Measurements from ENCODE around the gene CDK19.
A peak's percentile ranks its signal among the peaks of the same experiment; 100 is the strongest.
"Not testable (repeated sequence)": the region's sequence is repeated elsewhere in the genome, so short reads cannot be mapped to it uniquely, and the experiment has no call there.

Gene CDK19

DNA sequence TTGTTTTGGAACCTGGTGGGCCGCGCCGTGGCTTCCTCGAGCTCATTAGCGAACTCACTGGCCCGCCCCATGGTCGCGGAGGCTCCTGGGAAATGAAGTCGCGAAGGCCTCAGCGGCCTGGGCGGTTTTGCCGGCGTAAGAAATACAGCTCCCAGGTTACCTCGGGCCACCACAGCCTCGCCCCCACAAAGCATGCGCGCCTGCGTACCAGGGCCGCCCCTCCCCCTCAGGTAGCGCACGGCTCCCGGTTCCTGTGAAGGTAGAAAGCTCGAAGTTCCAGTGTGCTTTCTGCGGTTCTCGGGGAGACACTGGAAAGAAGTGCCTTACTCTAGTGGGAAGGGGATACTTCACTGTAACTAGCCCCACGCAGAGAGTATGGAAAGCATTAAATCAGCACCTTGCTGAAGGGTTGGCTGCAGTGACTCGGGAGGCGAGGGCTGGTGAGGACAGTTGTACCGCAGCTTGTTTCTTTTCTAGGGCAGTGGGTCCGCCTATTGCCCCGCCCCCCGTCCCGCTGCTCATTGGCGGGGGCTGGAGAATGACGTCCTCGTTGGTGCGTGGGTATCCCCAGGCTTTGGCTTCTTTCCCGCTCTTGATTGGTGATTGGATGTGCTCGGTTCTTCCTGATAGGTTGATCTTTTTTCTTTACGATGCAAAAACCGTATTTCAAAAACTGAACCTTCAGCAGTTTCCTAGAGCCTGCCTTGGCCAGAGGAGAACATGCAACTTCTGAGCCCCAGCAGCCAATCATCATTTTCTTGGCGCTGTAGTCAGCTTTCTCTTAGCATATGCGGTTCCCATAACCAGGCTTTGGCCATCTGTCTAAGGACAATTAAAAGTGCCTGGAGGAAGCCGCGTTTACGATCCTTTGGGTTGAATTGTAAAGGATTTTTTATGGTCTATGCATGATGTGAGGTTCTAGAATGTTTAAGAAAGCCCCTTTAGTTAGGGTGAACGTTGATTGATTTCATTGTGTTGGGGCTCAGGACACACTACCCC lies at the start of gene CDK19:
Gene CDK19, minus strand, starts transcription at position 59 of the 999 bp plus-strand sequence. CDS start 333 bp downstream, outside the sequence.
- DNase-seq (ENCODE audit: low spot score) = peak; percentile 100

DNA sequence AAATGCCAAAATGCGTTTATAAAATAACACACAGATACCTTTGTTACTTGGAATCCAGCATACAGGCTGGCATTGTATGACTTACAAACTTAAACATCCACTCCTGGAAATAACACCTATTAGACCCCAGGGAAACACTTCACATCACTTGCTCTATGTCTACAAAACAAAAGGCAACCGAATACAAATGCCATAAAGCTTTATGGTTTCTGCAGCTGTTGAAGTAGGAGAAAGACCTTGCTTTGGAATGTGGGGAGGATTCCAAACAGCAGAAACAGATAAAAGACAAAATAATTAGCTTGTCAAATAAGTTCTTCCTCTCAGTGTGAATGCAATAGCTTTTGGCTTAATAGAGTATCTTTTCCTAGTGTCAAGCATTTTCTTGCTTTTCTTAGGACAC lies 49.6 kb upstream of the CDK19 start:
- DNase-seq (ENCODE audit: low spot score) = no peak

DNA sequence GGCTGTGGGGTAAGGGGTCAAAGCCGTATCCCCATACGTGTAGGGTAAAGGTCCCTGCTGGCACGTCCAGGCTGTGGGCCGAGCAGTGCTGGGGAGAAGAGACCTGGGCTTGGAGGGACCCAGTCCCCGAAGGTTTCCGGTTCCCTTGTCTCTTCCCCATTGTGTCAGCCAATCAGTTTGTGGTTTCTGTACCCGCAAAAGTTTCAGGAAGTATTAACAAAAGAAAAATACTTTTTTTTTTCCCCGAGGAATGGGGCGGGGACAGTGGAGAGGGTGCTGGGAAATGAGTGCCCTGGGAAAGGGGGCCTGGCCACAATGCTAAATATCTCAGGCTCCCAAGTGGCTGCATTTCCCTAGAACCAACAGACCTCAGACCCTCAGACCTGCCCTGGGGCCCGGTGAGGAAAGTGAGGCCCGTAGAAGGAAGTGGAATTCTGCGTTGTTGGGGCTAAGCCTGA lies 44.1 kb upstream of the CDK19 start:
- no peak for DNase-seq (ENCODE audit: low spot score)

DNA sequence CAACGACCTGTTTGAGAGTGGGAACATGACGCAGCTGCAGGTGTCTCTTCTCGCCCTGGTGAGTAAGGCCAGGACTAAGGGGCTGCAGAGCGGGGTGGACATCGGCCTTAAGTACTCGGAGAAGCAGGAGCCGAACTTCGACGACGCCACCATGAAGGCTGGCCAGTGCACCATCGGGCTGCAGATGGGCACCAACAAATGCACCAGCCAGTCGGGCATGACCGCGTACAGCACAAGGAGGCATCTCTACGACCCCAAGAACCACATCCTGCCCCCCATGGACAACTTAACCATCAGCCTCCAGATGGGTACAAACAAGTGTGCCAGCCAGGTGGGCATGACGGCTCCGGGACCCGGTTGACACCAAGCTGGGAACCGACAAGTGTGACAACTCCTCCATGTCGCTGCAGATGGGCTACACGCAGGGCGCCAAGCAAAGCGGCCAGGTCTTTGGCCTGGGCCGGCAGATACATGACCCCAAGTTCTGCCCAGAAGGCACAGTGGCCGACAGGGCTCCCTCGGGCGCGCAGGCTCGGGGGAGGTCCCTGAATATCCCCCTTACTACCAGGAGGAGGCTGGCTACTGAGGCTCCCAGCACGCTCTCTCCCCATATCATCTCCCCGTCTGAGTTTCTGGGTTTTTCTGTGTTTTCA lies 43.4 kb upstream of the CDK19 start:
- DNase-seq (ENCODE audit: low spot score) = no peak

DNA sequence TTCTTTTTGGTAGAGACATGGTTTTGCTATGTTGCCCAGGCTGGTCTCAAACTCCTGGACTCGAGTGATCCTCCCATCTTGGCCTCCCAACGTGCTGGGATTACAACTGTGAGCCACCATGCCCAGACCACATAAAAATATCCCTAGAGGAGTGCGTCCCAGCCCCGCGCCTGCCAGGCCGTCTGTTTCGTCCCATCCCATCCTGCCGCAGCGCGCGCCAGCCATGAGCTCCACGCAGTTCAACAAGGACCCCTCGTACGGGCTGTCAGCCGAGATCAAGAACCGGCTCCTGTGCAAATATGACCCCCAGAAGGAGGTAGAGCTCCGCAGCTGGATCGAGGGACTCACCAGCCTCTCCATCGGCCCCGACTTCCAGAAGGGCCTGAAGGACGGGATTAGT lies 42.7 kb upstream of the CDK19 start:
- no peak for DNase-seq (ENCODE audit: low spot score)

DNA sequence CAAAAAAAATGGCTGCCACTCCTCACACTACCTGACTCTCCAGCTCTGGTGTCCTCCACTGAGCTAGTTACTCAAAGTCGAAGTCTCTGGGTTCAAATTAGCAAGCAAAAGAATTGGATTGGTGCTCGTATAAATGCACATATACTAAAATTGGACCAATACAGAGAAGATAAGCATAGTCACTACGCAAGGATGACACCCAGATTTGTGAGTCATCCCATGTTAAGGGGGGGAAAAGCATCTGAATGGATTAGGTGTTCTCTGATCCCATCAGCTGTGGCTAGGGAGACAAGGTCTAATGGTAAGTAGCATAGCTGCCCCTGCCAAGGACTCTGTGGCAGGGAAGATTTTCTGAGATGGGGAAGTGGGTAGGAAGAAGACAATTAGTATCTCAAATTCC lies 41.0 kb upstream of the CDK19 start:
- no peak for DNase-seq (ENCODE audit: low spot score)

DNA sequence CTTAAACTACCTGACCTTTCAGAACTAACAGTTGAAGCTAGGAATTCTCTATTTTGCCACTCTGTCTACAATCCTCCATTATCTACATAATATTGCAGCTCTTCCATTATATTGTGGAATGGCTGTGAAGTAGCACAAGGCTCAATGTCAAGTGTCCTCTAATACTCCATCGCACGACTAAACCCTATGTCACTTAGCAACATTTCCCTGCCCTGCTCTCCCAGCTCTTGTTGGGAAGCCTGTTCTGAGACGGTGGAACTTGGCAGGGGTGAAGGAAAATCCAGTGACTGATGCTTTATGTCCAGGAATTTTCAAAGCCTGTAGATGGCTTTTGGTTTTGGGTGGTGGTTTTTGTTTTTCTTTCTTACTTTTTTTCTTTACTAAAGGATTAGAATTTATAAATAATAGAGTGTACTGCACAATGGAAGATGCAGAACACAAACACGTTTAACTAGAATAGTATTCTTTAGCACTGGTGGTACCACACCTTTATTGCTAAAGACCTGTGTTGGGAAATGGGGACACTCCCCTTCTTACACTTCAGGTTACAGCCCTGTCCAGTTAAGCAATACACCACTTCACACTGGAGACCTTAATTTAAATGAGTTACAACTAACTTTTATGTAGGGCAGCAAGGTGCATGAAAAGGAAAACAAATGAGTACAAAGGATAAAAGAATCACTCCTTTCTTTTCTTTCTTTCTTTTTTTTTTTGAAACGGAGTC lies 38.6 kb upstream of the CDK19 start:
- DNase-seq (ENCODE audit: low spot score) = no peak

DNA sequence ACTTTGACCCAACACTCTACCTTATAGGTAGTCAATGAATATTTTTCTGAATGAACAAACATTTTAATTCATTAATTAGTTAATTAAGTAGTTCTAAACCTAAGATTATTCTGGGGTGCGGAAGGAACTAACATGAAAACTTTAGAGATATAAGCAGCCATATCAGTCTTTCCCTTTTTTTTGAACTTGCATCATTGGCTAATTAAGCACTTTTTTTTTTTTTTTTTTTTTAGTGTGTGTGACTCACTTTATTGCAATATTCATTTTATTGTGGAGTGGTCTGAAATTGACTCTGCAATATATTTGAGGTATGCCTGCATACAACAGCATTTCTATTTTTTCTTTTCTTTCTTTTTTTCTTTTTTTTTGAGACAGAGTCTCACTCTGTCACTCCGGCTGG lies 37.5 kb upstream of the CDK19 start:
- no peak for DNase-seq (ENCODE audit: low spot score)

DNA sequence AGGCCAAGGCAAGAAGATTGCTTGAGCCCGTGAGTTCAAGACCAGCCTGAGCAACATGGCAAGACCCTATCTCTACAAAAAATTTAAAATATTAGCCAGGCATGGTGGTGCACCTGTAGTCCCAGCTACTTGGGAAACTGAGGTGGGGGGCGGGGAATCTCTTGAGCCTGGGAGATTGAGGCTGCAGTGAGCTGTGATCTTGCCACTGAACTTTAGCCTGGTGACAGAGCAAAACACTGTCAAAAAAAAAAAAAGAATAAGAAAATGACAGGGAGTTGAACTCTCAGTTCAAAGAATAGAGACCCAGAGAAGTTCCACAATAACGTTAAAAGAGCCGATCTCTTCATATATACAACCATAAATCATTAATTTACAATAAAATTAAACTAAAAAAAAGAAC lies 34.5 kb upstream of the CDK19 start:
- no peak for DNase-seq (ENCODE audit: low spot score)

DNA sequence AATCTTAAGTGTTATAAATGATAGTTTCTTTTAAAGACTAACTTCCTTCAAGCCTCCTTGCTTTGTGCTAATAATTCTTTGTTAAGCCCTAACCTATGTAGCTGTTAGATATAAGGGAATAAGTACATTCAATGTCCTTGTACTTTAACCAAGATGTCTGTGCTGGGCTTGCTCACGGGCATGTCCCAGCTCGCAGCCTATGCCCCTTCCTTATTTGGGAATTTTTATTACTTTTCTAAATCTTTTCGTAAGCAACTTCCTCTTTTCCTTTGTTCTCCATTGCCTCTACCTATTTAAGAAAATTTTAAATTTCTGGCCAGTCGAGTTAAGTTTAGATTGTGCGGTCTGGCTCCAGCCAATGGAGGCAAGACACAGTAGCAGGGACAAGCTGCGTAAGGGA lies 26.0 kb upstream of the CDK19 start:
- DNase-seq (ENCODE audit: low spot score) = no peak

DNA sequence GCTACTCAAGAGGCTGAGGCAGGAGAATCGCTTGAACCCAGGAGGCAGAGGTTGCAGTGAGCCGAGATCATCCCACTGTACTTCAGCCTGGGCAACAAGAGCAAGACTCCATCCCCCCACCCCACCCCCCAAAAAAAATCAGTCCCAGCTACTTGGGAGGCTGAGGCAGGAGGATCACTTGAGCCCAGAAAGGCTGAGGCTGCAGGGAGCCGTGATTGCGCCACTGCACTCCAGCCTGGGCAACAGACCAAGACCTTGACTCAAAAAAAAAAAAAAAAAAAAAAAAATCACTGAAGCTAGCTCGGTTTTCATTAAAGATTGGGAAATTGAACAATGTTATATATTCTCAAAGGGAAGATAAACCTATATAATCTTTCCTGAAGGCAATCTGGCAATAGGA lies 20.5 kb upstream of the CDK19 start:
- not testable (repeated sequence) for DNase-seq (ENCODE audit: low spot score)

DNA sequence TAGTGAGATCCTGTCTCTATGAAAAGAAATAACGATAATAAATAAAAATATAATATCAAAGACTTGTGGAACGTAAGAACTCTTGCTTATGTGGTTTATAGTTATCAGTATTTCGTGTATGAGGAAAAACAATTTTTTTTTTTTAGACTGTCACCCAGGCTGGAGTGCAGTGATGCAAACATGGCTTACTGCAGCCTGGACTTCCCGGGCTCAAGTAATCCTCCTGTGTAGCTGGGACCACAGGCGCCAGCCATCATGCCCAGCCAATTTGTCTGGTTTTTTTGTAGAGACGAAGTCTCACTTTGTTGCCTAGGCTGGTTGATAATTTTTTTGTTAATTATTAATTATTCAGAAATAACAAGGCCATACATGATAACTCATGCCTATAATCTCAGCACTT lies 18.6 kb upstream of the CDK19 start:
- no peak for DNase-seq (ENCODE audit: low spot score)

DNA sequence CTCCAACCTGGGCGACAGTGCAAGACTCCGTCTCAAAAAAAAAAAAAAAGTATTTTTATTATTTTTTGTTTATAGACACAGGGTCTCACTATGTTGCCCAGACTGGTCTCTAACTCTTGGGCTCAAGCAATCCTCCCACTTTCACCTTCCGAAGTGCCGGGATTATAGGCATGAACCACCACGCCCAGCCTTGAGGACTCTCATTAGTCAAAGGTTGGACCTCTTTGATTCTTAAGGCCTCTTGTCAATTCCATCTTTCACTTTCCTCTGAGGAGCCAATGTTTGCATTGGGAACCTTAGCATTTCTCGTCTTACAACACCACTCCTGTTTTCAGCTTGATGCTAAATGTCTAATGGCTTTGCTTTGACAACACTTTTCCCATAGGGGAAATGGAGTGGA lies 16.1 kb upstream of the CDK19 start:
- DNase-seq (ENCODE audit: low spot score) = no peak

DNA sequence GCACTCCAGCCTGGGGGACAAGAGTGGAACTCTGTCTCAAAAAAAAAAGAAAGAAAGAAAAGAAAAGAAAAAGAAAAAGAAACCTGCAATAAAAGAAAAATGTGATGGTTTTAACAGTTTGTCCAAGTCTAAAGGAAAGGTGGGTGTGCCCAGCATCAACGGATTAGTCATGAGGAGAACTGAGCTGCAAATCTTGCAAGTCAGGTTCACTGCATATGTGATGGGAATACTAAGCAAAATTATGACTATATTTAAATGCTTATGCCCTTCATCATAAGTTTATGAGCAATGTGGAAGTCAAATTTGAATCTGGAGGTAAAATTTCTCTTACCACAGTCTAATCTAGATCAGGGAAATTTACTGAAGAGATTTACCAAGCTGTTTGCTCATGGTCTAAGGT lies 13.1 kb upstream of the CDK19 start:
- DNase-seq (ENCODE audit: low spot score) = peak; percentile 7

DNA sequence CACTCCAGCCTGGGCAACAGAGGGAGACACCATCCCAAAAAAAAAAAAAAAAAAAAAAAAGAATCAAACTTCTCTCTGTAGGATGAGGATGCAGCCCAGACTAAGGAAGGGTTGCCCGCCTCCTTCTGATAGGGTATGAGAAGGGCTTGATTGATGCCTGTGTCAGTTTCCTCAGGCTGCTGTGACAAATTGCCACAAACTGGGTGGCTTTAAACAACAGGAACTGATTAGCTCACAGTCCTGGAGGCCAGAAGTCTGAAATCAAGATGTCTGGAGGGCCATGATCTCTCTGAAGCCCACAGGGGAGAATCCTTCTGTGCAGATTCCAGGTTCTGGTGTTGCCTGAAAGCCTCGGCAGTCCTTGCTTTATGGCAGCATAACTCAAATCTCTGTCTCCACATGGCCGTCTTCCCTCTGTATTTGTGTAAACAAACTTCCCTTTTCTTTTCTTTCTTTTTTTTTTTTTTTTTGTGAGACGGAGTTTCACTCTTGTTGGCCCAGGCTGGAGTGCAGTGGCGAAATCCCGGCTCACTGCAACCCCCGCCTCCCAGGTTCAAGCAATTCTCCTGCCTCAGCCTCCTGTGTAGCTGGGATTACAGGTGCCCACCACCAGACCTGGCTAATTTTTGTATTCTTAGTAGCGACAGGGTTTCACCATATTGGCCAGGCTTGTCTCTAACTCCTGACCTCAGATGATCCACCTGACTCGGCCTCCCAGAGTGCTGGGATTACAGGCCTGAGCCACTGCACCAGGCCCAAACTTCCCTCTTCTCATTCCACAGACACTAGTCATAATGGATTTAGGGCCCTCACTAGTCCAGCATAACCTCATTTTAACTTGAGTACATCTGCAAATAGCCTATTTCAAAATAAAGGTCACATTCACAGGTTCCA lies 11.2 kb upstream of the CDK19 start:
- peak; percentile 31 for DNase-seq (ENCODE audit: low spot score)

DNA sequence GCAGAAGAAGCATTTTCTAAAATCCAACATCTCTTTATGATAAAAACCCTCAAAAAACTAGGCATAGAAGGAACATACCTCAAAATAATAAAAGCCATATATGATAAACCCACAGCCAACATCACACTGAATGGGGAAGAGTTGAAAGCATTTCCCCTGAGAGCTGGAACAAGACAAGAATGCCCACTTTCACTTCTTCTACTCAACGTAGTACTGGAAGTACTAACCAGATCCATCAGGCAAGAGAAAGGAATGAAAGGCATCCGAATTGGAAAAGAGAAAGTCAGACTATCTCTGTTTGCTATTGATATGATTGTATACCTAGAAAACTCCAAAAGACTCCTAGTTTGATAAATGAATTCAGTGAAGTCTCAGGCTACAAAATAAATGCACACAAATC lies 7.9 kb upstream of the CDK19 start:
- no peak for DNase-seq (ENCODE audit: low spot score)

DNA sequence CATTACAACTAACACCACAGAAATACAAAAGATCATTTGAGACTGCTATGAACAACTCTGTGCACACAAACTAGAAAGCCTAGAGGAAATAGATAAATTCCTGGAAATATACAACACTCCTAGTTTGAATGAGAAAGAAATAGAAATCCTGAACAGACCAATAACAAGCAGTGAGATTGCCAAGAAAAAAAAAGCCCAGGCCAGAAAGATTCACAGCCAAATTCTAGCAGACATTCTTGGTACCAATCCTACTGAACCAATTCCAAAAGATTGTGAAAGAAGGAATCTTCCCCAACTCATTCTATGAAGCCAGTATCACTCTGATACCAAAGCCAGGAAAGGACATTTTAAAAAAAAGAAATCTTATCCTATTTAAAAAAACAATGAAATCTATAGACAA lies 7.0 kb upstream of the CDK19 start:
- no peak for DNase-seq (ENCODE audit: low spot score)

DNA sequence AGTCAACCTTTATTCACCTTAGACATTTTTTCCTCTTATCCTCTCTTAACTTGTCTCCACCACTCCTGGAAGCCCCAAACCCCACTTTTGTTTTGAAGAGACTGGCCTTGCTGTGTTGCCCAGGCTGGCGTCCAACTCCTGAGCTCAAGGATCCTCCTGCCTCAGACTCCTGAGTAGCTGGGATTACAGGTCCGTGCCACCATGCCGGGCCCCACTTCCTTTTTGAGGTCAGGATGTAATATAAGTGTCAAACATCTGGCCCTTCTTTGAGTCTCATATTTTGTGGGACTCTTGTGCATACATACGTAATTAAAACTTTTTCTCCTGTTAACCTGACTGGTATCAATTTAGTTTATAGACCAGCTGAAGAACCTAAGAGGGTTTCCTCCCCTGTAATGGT lies 1.4 kb upstream of the CDK19 start:
- no peak for DNase-seq (ENCODE audit: low spot score)

DNA sequence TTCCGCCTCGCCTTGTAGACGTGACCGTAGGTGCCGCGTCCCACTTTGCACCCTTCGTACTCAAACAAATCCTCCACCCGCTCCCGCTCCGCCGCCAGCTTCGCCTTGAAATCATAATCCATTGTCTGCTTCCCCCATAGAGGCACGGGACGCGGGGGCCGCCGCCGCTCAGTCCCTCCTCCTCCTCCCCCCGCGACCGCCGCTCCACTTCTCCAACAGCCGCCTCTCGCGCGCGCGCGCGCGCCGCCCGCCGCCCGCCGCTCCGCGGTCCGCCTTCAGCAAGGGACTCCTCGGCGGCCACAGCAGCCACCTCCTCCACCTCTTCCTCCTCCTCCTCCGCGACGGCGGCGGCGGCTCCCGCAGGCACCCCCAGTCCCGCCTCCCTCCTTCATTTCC lies 256 bp downstream of the CDK19 start:
- no peak for DNase-seq (ENCODE audit: low spot score)

DNA sequence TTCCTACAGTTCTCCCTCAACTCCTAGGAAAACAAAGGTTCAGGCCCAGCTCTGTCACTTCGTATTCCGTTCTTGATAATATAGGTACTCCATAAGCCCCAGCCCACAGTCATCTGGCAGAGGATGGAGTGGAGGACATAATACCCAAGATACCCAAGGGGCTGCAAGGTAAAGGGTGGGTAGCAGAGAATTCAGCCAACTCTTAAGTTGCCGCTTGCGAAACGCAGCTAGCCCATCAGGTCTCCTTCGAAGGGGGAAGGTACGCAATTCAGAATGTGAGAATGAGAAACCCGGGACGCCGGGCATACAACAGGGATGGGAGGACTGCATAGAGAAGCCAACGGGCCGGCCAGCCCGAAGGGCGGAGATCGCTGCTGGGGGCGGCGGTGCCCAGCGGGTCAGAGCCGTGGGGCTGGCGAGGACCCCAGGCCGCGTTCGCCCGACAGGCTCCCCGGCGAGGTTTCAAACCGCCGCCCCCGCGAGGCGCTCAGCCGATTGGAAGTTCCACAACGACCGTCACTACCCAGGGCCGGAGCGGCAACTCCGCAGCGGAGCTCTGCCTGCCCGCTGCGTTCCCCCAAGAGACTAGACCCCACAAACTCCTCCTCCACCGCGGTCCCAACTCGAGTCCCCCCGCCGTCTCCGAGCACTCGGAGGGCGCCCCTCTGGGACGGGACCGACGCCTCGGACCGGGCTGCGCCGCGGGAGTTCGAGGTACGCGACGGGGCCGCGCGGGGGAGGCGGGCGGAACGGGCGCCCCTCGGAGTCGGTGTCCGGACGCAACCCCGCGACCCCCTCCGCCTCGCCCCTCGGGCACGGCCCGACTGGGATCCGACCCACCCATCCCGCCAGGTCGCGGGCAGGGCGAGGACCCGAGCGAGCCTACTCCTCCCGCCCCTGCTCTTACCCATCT lies 911 bp downstream of the CDK19 start:
- peak; percentile 48 for DNase-seq (ENCODE audit: low spot score)

All from kidney tubule cell (primary cell).